ENCODE results near the gene KRT82.

Gene KRT82

DNA sequence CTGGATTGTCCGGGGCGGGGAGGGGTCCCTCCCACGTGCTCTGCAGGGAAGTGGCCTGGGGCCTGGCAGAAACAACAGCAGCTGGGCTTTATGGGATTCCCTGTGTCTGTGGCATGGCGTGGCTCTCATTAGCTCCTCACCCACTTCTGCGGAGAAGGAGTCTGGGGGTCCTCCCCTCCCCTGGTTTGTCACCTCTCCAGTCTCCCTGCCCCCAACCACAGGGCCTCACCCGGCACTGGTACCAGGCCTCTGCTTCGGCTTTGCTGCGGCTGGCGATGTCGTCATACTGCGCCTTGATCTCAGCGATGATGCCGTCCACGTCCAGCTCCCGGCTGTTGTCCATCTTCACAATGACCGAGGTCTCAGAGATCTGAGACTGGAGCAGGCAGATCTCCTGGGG lies 6.4 kb downstream of the KRT82 start:
- TF ChIP-seq, protein P1, sequence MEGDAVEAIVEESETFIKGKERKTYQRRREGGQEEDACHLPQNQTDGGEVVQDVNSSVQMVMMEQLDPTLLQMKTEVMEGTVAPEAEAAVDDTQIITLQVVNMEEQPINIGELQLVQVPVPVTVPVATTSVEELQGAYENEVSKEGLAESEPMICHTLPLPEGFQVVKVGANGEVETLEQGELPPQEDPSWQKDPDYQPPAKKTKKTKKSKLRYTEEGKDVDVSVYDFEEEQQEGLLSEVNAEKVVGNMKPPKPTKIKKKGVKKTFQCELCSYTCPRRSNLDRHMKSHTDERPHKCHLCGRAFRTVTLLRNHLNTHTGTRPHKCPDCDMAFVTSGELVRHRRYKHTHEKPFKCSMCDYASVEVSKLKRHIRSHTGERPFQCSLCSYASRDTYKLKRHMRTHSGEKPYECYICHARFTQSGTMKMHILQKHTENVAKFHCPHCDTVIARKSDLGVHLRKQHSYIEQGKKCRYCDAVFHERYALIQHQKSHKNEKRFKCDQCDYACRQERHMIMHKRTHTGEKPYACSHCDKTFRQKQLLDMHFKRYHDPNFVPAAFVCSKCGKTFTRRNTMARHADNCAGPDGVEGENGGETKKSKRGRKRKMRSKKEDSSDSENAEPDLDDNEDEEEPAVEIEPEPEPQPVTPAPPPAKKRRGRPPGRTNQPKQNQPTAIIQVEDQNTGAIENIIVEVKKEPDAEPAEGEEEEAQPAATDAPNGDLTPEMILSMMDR (IDR thresholded peaks at IDR 0.05) = no peak
- no peak for TF ChIP-seq ZFX (IDR thresholded peaks at IDR 0.05; ENCODE audit: borderline replicate concordance)
- no peak overlapping the region for H3K27ac ChIP-seq

DNA sequence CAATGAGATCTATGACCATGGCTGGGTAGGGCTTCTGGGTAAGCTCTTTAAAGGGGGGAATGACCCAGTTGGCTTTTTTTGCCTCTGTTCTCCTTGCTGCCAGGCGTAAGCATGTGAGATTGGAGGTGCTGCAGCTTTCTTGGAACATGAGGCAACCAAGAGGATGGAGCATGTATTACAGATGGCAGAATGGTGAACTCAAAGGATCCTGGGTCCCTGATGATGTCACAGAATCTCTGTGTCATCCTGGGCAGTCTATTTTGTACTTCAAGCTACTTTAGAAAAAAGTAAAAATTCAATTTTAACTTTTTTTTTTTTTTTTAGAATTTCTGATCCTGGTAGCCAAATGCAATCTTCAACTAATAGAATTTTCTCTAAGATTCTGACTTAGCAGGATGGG lies 8.0 kb downstream of the KRT82 start:
- TF ChIP-seq, protein P1 (IDR thresholded peaks at IDR 0.05) = no peak
- no peak for TF ChIP-seq ZFX (IDR thresholded peaks at IDR 0.05; ENCODE audit: borderline replicate concordance)
- no peak overlapping the region for H3K27ac ChIP-seq

DNA sequence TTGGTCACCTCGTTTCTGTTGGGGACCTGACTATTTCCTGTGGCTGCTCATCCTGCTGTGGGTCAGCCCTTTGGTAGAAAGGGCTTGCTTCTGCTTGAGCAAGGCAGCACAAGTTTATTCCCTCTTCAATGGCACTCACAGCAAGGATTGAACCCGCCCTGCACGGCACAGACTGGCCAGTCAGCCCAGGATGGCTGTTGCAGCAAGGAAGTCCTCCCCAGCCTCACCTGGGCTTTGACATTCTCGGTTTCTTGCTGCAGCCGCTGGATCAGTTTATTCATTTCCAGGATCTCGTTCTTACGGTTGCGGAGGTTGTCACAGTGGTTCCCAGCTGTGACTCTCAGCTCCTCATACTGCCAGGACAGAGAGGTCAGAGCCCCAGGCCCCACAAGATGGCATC lies 9.5 kb downstream of the KRT82 start:
- TF ChIP-seq, protein P1 (IDR thresholded peaks at IDR 0.05) = no peak
- no peak for TF ChIP-seq ZFX (IDR thresholded peaks at IDR 0.05; ENCODE audit: borderline replicate concordance)
- no peak overlapping the region for H3K27ac ChIP-seq

DNA sequence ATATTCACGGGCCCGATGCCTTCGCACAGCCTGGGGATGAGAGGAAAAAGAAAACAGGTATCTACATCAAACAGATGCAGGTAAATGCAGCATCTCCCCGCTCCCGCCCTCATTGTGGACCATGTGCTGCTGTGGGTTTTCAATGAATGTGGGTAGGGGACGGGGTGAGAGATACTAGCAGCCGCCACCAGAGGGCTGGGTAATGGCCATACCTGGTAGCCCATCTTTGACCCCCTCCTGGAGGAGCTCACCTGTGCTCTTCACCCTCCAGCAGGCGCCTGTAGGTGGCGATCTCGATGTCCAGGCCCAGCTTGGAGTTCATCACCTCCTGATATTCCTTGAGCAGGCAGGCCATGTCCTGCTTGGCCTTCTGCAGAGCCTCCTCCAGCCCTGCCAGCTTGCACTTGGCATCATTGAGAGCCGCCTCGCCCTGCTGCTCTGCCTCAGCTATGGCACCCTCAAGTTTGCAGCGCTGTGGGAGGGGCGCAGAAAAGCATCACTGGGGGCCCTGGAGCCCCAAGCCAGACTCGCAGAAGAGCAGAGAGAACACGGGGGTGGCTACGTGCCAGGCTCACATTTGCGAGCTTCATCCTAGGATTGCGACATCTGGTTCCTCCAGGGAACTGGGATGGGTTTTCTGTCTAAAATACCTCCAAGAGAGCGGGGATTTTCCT lies 10.2 kb downstream of the KRT82 start:
- H3K27ac ChIP-seq = no peak overlapping the region

DNA sequence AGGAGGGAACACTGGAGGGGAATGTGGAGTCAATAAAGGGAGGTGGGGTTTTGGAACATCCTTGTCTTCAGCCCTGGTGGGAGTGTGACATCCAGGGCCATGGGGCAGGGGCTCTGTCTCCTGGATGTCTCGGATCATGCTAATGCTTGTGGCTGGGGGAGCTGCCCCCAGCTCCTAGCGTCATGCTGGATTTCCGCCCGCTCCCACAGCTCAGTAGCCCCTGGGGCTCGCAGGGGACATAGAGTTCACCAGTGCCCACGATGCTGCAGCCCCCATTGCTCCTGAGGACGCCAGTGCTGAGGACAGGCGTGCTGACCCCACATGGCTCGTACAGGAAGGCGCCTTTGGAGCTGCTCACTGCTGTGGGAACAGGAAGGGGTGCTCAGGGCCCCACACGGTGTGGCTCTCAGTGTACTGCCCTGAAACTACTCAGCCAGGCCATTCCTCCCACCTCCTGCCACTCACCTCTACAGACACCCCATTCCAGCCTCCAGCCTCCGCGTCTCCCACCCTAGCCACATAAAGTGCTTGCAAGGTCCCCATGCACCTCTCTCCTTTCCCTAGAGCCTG lies 11.2 kb downstream of the KRT82 start:
- no peak overlapping the region for H3K27ac ChIP-seq
- TF ChIP-seq, protein P1 (IDR thresholded peaks at IDR 0.05) = no peak
- TF ChIP-seq ZFX (IDR thresholded peaks at IDR 0.05; ENCODE audit: borderline replicate concordance) = no peak

More for the DNA sequence above, 10.2 kb downstream of the KRT82 start:
- TF ChIP-seq, protein P1 (IDR thresholded peaks at IDR 0.05) = peak; percentile 79
- TF ChIP-seq ZFX (IDR thresholded peaks at IDR 0.05; ENCODE audit: borderline replicate concordance) = no peak

DNA sequence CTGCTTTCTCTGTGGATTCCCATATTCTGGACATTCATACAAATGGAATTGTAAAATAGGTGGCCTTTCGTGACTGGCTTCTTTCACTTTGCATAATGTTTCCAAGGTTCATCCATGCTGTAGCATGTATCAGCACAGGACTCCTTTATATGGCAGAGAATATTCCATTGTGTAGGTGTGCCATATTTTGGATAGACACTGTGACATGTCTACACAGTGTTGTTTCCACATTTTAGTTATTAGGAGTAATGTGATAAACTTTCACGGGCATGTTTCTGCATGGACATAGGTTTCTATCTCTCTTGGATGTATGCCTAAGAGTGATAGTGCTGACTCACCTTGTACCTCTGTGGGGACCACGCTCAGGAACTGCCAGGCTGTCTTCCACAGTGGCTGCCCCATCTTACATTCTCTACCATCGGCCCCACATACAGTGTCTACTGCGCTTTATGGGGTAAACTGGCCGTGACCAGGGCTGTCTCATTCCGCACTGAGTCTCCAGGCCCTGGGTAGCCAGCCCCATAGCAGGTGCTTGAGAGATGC lies 13.6 kb downstream of the KRT82 start:
- TF ChIP-seq, protein P1 (IDR thresholded peaks at IDR 0.05) = no peak
- TF ChIP-seq ZFX (IDR thresholded peaks at IDR 0.05; ENCODE audit: borderline replicate concordance) = no peak
- no peak overlapping the region for H3K27ac ChIP-seq

DNA sequence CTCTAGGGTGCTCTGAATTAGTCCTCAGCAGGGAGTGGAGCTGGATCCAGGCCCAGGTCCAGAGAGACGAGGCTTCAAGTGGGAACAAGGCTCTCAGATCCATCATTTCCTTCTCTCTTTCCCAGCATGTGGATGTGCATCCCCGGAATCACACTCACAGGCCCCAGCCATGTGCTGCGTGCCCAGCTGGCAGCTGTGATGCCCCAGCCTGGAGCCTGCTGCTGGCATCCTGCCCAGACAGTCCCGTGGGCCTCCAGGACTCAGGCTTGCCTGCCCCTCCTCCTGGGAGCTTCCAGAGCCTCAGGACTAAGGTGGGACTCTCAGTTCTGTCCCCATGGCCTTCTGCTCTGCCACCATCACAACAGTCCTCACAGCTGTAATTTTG lies 14.5 kb downstream of the KRT82 start:
- TF ChIP-seq, protein P1 (IDR thresholded peaks at IDR 0.05) = no peak
- no peak for TF ChIP-seq ZFX (IDR thresholded peaks at IDR 0.05; ENCODE audit: borderline replicate concordance)
- no peak overlapping the region for H3K27ac ChIP-seq

All from 22Rv1 (cell line).